Mesenchymal stem cell (in vitro differentiated cells and primary cell): ENCODE data around the gene ZNF584.
A peak's percentile ranks its signal among the peaks of the same experiment; 100 is the strongest.
"Not testable (repeated sequence)": the region's sequence is repeated elsewhere in the genome, so short reads cannot be mapped to it uniquely, and the experiment has no call there.

Experiments used
- DNase-seq: peaks from one replicate; pipeline ENCODE4 v3.0.0-alpha.2; 2013
- H2AFZ ChIP-seq: one replicate; pipeline ENCODE4 v1.6.1; 2013; ENCODE audit warnings: low read depth, mild to moderate bottlenecking, control low read depth, inconsistent platforms, low read length, moderate library complexity
- H2AK5ac ChIP-seq: 2 replicates; pipeline ENCODE4 v1.6.1; 2013; ENCODE audit warnings: low read length, moderate library complexity, mild to moderate bottlenecking, inconsistent platforms; ENCODE audit not compliant: severe bottlenecking
- H2BK120ac ChIP-seq: one replicate; pipeline ENCODE4 v1.6.1; 2013; ENCODE audit warnings: low read depth, mild to moderate bottlenecking, inconsistent platforms, low read length, moderate library complexity
- H2BK12ac ChIP-seq, 2 experiments: one replicate each; pipeline ENCODE4 v1.6.1; 2013; ENCODE audit warnings: inconsistent platforms in 2 of 2, low read length in 2 of 2, mild to moderate bottlenecking in 2 of 2, moderate library complexity in 2 of 2, control low read depth in 1 of 2
- H2BK15ac ChIP-seq: one replicate; pipeline ENCODE4 v1.6.1; 2013; ENCODE audit warnings: mild to moderate bottlenecking, low read depth, inconsistent platforms; ENCODE audit not compliant: poor library complexity, severe bottlenecking
- H2BK5ac ChIP-seq: 2 replicates; pipeline ENCODE4 v1.6.1; 2013; ENCODE audit warnings: low read depth, mild to moderate bottlenecking, low read length, control low read depth, inconsistent platforms; ENCODE audit not compliant: poor library complexity, severe bottlenecking
- H3K14ac ChIP-seq, 2 experiments: one replicate each; pipeline ENCODE4 v1.6.1; 2013; ENCODE audit warnings: inconsistent platforms in 2 of 2, low read length in 2 of 2, control low read depth in 1 of 2, mild to moderate bottlenecking in 1 of 2, moderate library complexity in 1 of 2
- H3K18ac ChIP-seq, 2 experiments: one replicate each; pipeline ENCODE4 v1.6.1; 2013; ENCODE audit warnings: inconsistent platforms in 2 of 2, low read length in 2 of 2, control low read depth in 1 of 2, low read depth in 1 of 2, mild to moderate bottlenecking in 1 of 2
- H3K23ac ChIP-seq, 2 experiments: one replicate each; pipeline ENCODE4 v1.6.1; 2013; ENCODE audit warnings: inconsistent platforms in 2 of 2, low read length in 2 of 2, mild to moderate bottlenecking in 2 of 2, moderate library complexity in 2 of 2, control low read depth in 1 of 2
- H3K27ac ChIP-seq: 2 replicates; pipeline ENCODE4 v1.5.1; 2013; ENCODE audit warnings: mild to moderate bottlenecking, moderate library complexity, low read length, control low read depth, inconsistent platforms; ENCODE audit not compliant: poor library complexity, severe bottlenecking
- H3K27me3 ChIP-seq, 2 experiments: 2 replicates each; pipeline versions ENCODE4 v1.6.1 to v1.7.0; 2013; ENCODE audit warnings: low read length in 2 of 2, mild to moderate bottlenecking in 2 of 2, moderate library complexity in 2 of 2, control low read depth in 1 of 2, inconsistent platforms in 1 of 2; ENCODE audit not compliant: control insufficient read depth in 1 of 2, insufficient read depth in 1 of 2
- H3K36me3 ChIP-seq, 2 experiments: 2 replicates each; pipeline versions ENCODE4 v1.6.1 to v1.7.0; 2013; ENCODE audit warnings: low read length in 2 of 2, control low read depth in 1 of 2, inconsistent platforms in 1 of 2, low read depth in 1 of 2, mild to moderate bottlenecking in 1 of 2; ENCODE audit not compliant: insufficient read depth in 2 of 2, control insufficient read depth in 1 of 2
- H3K4ac ChIP-seq, 2 experiments: one replicate each; pipeline ENCODE4 v1.6.1; 2013; ENCODE audit warnings: inconsistent platforms in 2 of 2, low read length in 2 of 2, mild to moderate bottlenecking in 2 of 2, moderate library complexity in 2 of 2, control low read depth in 1 of 2, low read depth in 1 of 2
- H3K4me1 ChIP-seq: 2 replicates; pipeline ENCODE4 v1.6.1; 2013; ENCODE audit warnings: low read depth, low read length, control low read depth; ENCODE audit not compliant: control insufficient read depth, insufficient read depth
- H3K4me2 ChIP-seq: 2 replicates; pipeline ENCODE4 v1.6.1; 2013; ENCODE audit warnings: low read length, mild to moderate bottlenecking, inconsistent platforms; ENCODE audit not compliant: poor library complexity, severe bottlenecking
- H3K4me3 ChIP-seq, 2 experiments: 2 replicates each; pipeline versions ENCODE4 v1.5.1 to v1.7.0; 2013; ENCODE audit warnings: low read length in 2 of 2, mild to moderate bottlenecking in 2 of 2, control low read depth in 1 of 2, low read depth in 1 of 2; ENCODE audit not compliant: insufficient read depth in 1 of 2
- H3K79me1 ChIP-seq: replicated peaks from 2 replicates; pipeline ENCODE4 v1.6.1; 2013; ENCODE audit warnings: mild to moderate bottlenecking, control low read depth, low read length, inconsistent platforms; ENCODE audit not compliant: poor library complexity, severe bottlenecking
- H3K9ac ChIP-seq: 2 replicates; pipeline ENCODE4 v1.7.0; 2013; ENCODE audit warnings: mild to moderate bottlenecking, low read length, moderate library complexity
- H3K9me3 ChIP-seq: 2 replicates; pipeline ENCODE4 v1.7.0; 2013; ENCODE audit warnings: mild to moderate bottlenecking, low read length; ENCODE audit not compliant: control insufficient read depth
- H4K8ac ChIP-seq: one replicate; pipeline ENCODE4 v1.6.1; 2013; ENCODE audit warnings: inconsistent platforms, mild to moderate bottlenecking, low read length, moderate library complexity
- H4K91ac ChIP-seq: one replicate; pipeline ENCODE4 v1.6.1; 2013; ENCODE audit warnings: mild to moderate bottlenecking, low read length, inconsistent platforms
- whole genome bisulfite sequencing: methylation state at CpG from one replicate; pipeline ENCODE4 v1.1.7; 2013; ENCODE audit warnings: mixed read lengths; 5-methylcytosine and 5-hydroxymethylcytosine counted together

The ZNF584 gene

GRCh38 chr19:58403920-58404478 lies 4.5 kb upstream of the ZNF584 start:
- H2BK15ac ChIP-seq, H3K9me3 ChIP-seq, H3K4ac ChIP-seq, H2BK12ac ChIP-seq, H3K14ac ChIP-seq, H4K91ac ChIP-seq, H2AFZ ChIP-seq, H3K36me3 ChIP-seq, H3K27ac ChIP-seq, H2BK120ac ChIP-seq, H2AK5ac ChIP-seq, H4K8ac ChIP-seq, H3K4me3 ChIP-seq, H3K9ac ChIP-seq, H2BK5ac ChIP-seq, H3K18ac ChIP-seq, DNase-seq, H3K27me3 ChIP-seq, H3K23ac ChIP-seq, H3K4me2 ChIP-seq: not testable (repeated sequence)
- H3K79me1 ChIP-seq = peaks cover 23% of the 10 kb centered on the region
- H3K4me1 ChIP-seq = peaks cover 23% of the 10 kb centered on the region
- 65% methylated on average over 2 of the region's 5 CpGs for WGBS

GRCh38 chr19:58406818-58407657 lies 1.4 kb upstream of the ZNF584 start:
- WGBS = 72% methylated on average over 10 of the region's 10 CpGs
- H3K36me3 ChIP-seq = peaks cover 0 to 3% of the 10 kb centered on the region in 2 experiments
- H3K79me1 ChIP-seq = peaks cover 30% of the 10 kb centered on the region
- peak overlapping the region in 1 of 2 experiments; percentile 63 for H3K18ac ChIP-seq
- peak; percentile 36 for DNase-seq
- H2BK15ac ChIP-seq = no peak overlapping the region
- no peak overlapping the region for H3K27ac ChIP-seq
- no peak overlapping the region for H2AFZ ChIP-seq
- H3K4ac ChIP-seq = no peak overlapping the region
- no peak overlapping the region for H2BK5ac ChIP-seq
- peak overlapping the region in 1 of 2 experiments; percentile 27 for H3K23ac ChIP-seq
- H4K8ac ChIP-seq = no peak overlapping the region
- H3K9ac ChIP-seq = peak overlapping the region; percentile 98
- H2AK5ac ChIP-seq = no peak overlapping the region
- no peak overlapping the region for H3K14ac ChIP-seq
- H2BK120ac ChIP-seq = no peak overlapping the region
- H3K4me2 ChIP-seq = peak overlapping the region; percentile 98
- H3K4me1 ChIP-seq = peaks cover 22% of the 10 kb centered on the region
- H2BK12ac ChIP-seq = peak overlapping the region in 1 of 2 experiments; percentile 58
- no peak overlapping the region for H4K91ac ChIP-seq
- no peaks in the 10 kb centered on the region for H3K9me3 ChIP-seq
- H3K27me3 ChIP-seq = no peaks in the 10 kb centered on the region
- peak overlapping the region in 1 of 2 experiments; percentile 99 for H3K4me3 ChIP-seq

DNA sequence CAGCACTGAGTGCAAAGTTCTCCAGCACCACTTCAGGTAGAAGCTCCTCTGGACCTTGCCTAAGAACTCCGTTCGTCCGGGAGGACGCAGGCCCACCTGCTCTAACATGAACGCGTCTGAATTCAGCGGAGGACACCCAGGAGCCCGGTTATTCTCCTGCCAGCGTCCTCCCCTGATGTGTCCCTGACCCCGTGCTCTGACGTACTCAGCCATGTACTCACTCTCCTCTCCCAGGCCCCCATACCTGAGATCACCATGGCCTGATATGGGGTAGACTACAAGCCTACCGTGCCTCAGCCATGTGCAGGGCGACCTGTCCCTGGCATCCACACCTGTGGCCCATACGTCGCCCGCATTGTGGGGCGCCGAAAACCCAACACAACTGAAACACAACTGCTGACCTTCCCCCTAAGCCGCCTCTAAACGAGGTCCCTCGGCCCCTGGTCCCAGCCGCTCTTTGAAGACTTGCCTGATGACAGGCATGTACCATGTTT lies 744 bp upstream of the ZNF584 start:
- Histone ChIP-seq H2BK5ac (no peak overlapping the region), H4K8ac (peak overlapping the region; percentile 86), H3K27ac (peak overlapping the region; percentile 59), H3K4me1 (peaks cover 21% of the 10 kb centered on the region), H2BK15ac (peak overlapping the region; percentile 94), H3K27me3 (no peaks in the 10 kb centered on the region), H3K23ac (peak overlapping the region; percentile 92 to 94), H3K9me3 (no peaks in the 10 kb centered on the region), H3K18ac (peak overlapping the region; percentile 95 to 98), H4K91ac (peak overlapping the region; percentile 92), H3K14ac (peak overlapping the region in 1 of 2 experiments; percentile 19), H3K4me3 (peak overlapping the region; percentile 98 to 99), H2BK120ac (peak overlapping the region; percentile 73), H3K4ac (peak overlapping the region; percentile 76 to 99), H3K79me1 (peaks cover 29% of the 10 kb centered on the region), H3K4me2 (peak overlapping the region; percentile 98), H2BK12ac (peak overlapping the region; percentile 28 to 78), H3K36me3 (peaks cover 0 to 3% of the 10 kb centered on the region in 2 experiments), H2AFZ (peak overlapping the region; percentile 92), H3K9ac (peak overlapping the region; percentile 98), H2AK5ac (peak overlapping the region; percentile 14)
- peak; percentile 37 for DNase-seq
- WGBS = 28% methylated on average over 22 of the region's 22 CpGs
